HG02642 (cell line): Measurements from ENCODE around the gene MARCHF10.
"Not testable (repeated sequence)": the region's sequence is repeated elsewhere in the genome, so short reads cannot be mapped to it uniquely, and the experiment has no call there.

Experiments used
- ATAC-seq: cut with Tn5 transposase; IDR thresholded peaks from one replicate; pipeline ENCODE4 v1.9.1; 2021; ENCODE audit warnings: mild to moderate bottlenecking; ENCODE audit not compliant: unreplicated experiment, poor library complexity

Gene MARCHF10

DNA sequence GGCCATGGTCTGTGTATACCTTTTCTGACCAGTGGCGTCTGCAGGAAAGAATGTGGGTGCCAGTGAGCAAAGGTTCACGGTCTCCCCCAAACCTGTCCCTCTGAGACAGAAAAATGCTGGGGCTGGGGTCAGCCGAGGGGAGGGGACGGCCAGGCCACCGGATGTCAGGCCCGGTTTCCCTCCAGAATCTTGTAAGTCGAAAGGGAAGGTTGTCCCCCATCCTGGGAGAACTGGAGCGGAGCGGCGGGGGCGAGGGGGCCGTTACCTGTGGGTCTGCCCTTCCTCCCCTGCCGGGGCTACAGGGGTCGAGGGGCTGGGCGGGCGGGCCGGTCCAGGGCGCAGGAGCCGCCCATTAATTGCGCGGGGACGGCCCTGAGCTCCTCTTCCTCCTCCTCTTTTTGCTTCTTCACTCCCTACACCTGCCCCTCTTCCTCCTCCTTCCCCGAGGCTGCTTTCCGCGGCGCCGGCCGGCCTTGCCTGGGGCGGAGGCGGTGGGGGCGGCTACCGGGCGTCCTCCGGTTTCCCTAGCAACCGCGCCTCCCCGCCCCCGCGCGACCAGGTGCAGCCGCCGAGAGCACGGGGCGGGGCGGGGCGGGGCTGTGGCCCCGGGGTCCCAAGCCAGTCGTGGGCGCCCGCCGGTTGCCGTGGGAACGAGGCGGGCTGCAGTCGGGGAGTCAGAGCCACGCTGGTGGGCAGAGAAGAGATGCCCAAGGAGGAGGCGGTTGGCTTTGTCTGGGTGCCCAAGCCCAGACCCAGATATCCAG is at the start of gene MARCHF10:
Gene MARCHF10, minus strand, starts transcription at position 503 of the 764 bp plus-strand sequence. CDS start 6,579 bp downstream, outside the sequence.
- ATAC-seq, result no peak

DNA sequence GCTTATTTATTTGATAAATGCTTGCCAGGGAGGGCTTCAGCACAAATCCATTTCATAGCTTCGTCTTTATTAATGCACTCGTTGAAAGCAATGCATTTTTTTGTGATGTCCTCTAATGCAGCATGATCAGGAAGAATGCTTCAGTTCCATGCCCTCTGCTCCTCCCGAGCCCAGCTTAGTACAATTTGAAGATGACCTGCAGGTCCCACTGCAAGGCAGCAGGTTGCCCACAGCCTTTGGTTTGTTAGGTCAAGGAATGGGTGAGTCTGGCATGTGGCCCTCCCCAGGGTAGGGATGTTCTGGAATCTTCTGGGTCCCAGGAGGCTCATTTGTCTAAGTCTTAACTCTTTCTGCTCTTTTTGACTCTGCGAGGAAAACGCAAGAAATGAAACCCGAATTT is 49.4 kb upstream of the MARCHF10 start:
- ATAC-seq, result no peak

DNA sequence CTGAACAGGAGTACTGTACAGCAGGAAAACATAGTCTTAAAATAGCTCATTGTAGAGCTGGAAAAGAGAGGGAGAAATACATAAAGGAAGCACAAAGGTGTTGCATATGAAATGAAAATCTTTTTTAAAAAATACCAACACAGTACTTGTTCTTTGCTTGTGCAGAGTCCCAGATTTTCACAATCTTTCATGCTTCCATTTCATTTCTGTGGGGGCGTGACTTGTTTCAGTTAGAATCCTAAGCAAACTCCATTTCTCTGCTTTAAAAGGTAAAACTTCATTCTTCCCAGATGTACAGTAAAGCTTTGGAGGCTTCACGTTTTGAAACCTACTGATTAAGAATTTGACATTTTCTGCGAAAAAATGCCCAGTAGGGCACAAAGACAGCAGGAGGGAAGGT is 48.5 kb upstream of the MARCHF10 start:
- no peak for ATAC-seq

DNA sequence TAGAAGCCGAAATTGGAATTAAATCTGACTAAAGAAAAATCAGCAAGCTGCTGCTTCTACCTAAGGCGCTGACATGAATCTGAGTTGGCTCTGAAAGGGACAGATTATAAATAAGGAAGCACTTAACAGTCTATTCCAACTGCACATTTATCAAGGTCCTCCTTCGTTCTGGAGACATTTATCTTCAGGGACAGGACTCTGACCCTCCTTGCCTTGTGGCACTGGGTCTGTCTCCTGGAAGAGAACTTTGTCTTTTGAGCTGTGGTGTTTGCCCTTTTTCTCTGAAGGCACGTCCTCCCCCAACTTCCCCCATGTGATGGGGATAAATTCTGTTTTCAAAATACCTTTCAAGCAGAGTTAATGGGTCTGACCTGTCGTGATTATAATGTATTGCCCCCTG is 47.0 kb upstream of the MARCHF10 start:
- no peak for ATAC-seq

DNA sequence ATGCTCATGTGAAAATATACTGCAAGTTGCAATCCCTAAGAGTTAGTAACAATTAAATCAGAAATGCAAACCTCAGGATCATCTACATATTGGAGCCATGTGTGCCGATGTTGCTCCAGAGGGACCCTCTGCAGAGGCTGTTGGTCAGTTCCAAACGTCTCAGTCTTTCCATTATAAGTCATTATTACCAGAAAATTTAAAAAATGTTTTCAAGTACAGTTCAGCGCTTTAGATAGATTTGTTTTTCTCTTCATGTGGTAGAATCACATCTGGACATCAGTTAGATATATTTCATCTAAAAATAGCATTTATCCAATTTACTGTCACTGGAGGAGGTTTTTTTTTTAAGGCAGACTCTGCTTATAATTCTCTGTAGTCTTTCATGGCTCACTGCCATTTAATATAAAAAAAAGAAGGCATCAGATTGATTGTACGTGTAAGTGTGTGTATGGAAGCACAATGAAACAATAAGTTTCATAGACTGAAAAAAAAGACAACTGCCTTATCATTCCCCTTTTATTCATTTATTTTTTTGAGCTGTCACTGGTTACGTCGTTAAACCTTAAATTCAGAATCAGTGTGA is 46.1 kb upstream of the MARCHF10 start:
- ATAC-seq, result no peak

- no peak for ATAC-seq
Observed at GRCh38 chr17:62852195-62852594, 44.1 kb upstream of the MARCHF10 start.

DNA sequence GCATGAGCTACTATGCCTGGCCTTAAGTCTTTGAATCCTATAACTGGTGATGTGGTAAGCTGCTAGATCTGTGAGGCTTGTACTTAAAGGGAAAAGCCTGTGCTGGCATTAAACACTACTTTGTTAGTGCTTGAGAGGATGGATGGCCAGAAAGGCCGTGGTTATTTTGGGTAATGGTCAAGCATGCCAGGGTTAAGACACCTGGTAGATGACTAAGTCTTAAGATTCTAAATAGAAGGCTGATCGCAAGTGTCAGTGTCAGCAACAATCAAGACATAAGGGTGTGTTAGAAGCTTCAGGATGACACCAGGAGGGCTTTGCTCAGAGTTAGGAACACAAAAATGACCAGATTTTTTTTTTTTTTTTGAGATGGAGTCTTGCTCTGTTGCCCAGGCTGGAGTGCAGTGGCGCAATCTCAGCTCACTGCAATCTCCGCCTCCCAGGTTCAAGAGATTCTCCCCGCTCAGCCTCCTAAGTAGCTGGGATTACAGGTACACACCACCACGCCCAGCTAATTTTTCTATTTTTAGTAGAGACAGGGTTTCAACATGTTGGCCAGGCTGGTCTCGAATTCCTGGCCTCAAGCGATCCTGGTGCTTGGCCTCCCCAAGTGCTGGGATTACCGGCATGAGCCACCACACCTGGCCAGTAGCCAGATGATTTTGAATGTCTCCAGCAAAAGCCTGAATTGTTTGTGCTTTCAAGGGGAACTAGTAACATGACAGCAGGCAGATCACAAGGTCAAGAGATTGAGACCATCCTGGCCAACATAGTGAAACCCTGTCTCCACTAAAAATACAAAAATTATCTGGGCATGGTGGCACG is 41.7 kb upstream of the MARCHF10 start:
- not testable (repeated sequence) for ATAC-seq

- no peak for ATAC-seq
Observed at GRCh38 chr17:62848334-62848733, 40.2 kb upstream of the MARCHF10 start.

GRCh38 chr17:62847426-62847825 is 39.3 kb upstream of the MARCHF10 start:
- ATAC-seq, result no peak

GRCh38 chr17:62840871-62841270 is 32.8 kb upstream of the MARCHF10 start:
- no peak for ATAC-seq

- ATAC-seq, result not testable (repeated sequence)
Observed at GRCh38 chr17:62833816-62834215, 25.7 kb upstream of the MARCHF10 start.

DNA sequence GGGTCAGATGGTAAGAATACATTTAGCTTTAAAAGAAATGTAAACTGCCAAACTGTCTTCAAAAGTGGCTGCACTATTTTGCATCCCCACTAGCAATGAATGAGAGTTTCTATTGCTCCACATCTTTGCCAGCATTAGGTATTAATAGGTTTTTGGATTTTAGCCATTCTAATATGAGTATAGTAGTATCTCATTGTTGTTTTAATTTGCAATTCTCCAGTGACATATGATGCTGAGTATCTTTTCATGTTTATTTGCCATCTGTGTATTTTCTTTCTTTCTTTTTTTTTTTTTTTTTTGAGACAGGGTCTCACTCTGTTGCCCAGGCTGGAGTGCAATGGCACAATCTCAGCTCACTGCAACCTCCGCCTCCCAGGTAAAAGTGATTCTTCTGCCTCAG is 24.3 kb upstream of the MARCHF10 start:
- no peak for ATAC-seq

GRCh38 chr17:62831066-62831465 is 23.0 kb upstream of the MARCHF10 start:
- not testable (repeated sequence) for ATAC-seq

DNA sequence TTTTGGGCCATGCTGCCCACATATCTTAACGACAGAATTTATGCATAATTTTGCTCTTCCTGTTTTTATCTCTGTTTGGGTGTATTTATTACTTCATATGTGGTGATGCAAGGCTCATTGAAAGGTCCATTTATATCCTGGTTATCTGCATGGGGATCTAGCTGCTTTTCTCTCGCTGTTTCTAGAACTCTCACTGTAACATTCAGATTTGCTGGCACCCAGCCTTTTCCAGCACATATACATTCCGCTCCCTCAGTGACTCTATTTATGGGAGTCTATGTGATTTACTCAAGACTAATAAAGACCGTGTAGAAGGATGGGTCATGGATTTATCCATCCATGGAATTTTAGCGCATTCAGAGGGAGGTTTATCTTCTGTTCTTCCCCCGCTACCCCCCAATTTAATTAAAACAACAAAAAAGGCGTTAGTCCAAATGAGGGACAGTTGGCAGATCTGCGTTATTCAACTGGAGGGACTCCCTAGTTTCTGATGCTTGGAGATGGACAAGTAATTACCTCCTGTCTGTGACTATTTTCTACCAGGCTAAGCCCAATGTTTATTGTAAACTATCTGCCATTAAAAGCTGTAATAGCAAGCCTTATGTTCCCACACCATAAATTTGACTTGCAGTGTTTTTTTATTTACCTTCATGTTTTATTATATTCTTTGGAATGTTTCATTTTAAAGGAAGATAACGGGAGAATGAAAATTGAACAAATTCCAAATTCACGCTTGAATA is 19.8 kb upstream of the MARCHF10 start:
- ATAC-seq, result no peak

GRCh38 chr17:62826956-62827355 is 18.8 kb upstream of the MARCHF10 start:
- ATAC-seq, result no peak

- no peak for ATAC-seq
Observed at GRCh38 chr17:62825182-62825581, 17.1 kb upstream of the MARCHF10 start.

DNA sequence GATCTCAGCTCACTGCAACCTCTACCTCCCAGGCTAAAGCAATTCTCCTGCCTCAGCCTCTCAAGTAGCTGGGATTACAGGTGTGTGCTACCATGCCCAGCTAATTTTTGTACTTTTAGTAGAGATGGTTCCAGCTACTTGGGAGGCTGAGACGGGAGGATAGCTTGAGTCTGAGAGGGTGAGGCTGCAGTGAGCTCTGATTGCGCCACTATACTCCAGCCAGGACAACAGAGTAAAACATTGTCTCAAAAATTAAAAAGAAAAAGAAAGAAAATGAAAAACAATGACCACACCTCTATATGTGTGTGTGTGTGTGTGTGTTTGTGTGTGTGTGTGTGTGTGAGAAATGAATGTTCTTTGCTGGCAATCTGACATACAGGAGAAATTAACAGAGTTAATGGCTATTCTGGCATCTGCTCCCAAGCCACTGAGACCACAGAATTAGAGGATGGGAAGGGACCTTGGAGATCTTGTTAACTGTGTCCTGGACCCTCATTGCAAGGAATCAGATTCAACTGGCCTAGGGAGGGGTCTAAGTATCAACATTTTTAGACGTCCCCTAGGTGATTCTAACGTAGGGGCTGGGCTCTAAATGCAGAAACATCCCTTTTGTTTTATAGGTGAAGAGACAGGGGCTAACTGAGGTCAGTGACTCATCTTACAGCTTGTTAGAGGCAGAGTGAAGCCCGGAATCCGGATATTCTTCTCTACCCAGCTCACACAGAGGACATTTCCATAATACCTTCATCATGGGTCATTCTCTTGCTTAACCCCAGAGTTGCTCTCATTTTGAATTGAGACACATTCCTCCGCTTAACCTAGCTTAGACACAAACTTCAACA is 16.4 kb upstream of the MARCHF10 start:
- ATAC-seq, result no peak

- no peak for ATAC-seq
Observed at GRCh38 chr17:62823111-62823893, 15.2 kb upstream of the MARCHF10 start.
